HepG2 (cell line): ENCODE results near the gene SNX19. TPM values are rescaled to one million over a fixed set of nuclear protein-coding genes. Genes with fewer than 3 reads are reported as not detected.

ENCODE experiments used
- ATF1 ChIP-seq: IDR thresholded peaks from 2 replicates; pipeline ENCODE4 v1.6.1; 2016; ENCODE audit warnings: mild to moderate bottlenecking, control low read depth
- CENPX ChIP-seq: sonication (generic); formaldehyde crosslinking; IDR thresholded peaks from 2 replicates; pipeline ENCODE4 v1.9.0; 2021; ENCODE audit warnings: mild to moderate bottlenecking, missing genetic modification reagents, moderate library complexity
- CREB1 ChIP-seq, 2 experiments: fragments of 450-650 bp in 1 of 2; IDR thresholded peaks; 2 replicates each; pipeline ENCODE4 v1.6.1; 2016 to 2017; ENCODE audit warnings: control low read depth in 1 of 2, mild to moderate bottlenecking in 1 of 2, missing compliant biosample characterization in 1 of 2, missing genetic modification characterization in 1 of 2
- DNMT1 ChIP-seq: sonication (generic); formaldehyde crosslinking; IDR thresholded peaks from 2 replicates; pipeline ENCODE4 v1.5.1; 2020; ENCODE audit warnings: mild to moderate bottlenecking, missing genetic modification reagents
- FOXM1 ChIP-seq: sonication (generic); formaldehyde crosslinking; IDR thresholded peaks from 2 replicates; pipeline ENCODE4 v1.5.0; 2020; ENCODE audit warnings: missing genetic modification reagents
- FOXP1 ChIP-seq, 2 experiments: fragments of 450-650 bp in 1 of 2; IDR thresholded peaks; 2 replicates each; pipeline ENCODE4 v1.6.1; 2017 to 2018; ENCODE audit warnings: antibody characterized with exemption in 1 of 2
- GZF1 ChIP-seq: sonication (generic); formaldehyde crosslinking; IDR thresholded peaks from 2 replicates; pipeline ENCODE4 v1.5.1; 2020; ENCODE audit warnings: mild to moderate bottlenecking, missing genetic modification reagents
- HMG20A ChIP-seq: IDR thresholded peaks from 2 replicates; pipeline ENCODE4 v1.6.1; 2016; ENCODE audit warnings: borderline replicate concordance
- KLF12 ChIP-seq: sonication (generic); formaldehyde crosslinking; IDR thresholded peaks from 2 replicates; pipeline ENCODE4 v1.4.0; 2020; ENCODE audit warnings: missing genetic modification reagents, borderline replicate concordance
- NR2F2 ChIP-seq: IDR thresholded peaks from 2 replicates; pipeline ENCODE4 v1.6.1; 2012; ENCODE audit warnings: low read depth, inconsistent platforms, borderline replicate concordance
- RAD51 ChIP-seq: fragments of 450-650 bp; IDR thresholded peaks from 2 replicates; pipeline ENCODE4 v1.6.1; 2016; ENCODE audit warnings: borderline replicate concordance
- RBM22 ChIP-seq: fragments of 200-400 bp; formaldehyde crosslinking; optimal IDR thresholded peaks from 2 replicates; pipeline ENCODE3; 2017; ENCODE audit warnings: mild to moderate bottlenecking, low read length, moderate library complexity
- SALL1 ChIP-seq: sonication (generic); formaldehyde crosslinking; IDR thresholded peaks from 2 replicates; pipeline ENCODE4 v1.8.0; 2022; ENCODE audit warnings: mild to moderate bottlenecking, missing genetic modification reagents
- SMAD3 ChIP-seq: sonication (generic); formaldehyde crosslinking; IDR thresholded peaks from 2 replicates; pipeline ENCODE4 v1.4.0; 2020; ENCODE audit warnings: missing genetic modification reagents
- TOE1 ChIP-seq: sonication (generic); formaldehyde crosslinking; IDR thresholded peaks from 2 replicates; pipeline ENCODE4 v1.4.0; 2020; ENCODE audit warnings: mild to moderate bottlenecking, missing genetic modification reagents
- ZBTB1 ChIP-seq: sonication (generic); formaldehyde crosslinking; IDR thresholded peaks from 2 replicates; pipeline ENCODE4 v1.4.0; 2020; ENCODE audit warnings: missing genetic modification reagents, borderline replicate concordance
- ZBTB7A ChIP-seq: sonication (generic); formaldehyde crosslinking; IDR thresholded peaks from 2 replicates; pipeline ENCODE4 v1.8.0; 2022; ENCODE audit warnings: mild to moderate bottlenecking, missing genetic modification reagents
- ZBTB8A ChIP-seq: sonication (generic); formaldehyde crosslinking; IDR thresholded peaks from 2 replicates; pipeline ENCODE4 v1.4.0; 2020; ENCODE audit warnings: mild to moderate bottlenecking, low read depth, missing genetic modification reagents, borderline replicate concordance
- ZNF180 ChIP-seq: sonication (generic); formaldehyde crosslinking; IDR thresholded peaks from 2 replicates; pipeline ENCODE4 v1.4.0; 2020; ENCODE audit warnings: low read depth, missing genetic modification reagents, borderline replicate concordance
- ZNF235 ChIP-seq: sonication (generic); formaldehyde crosslinking; IDR thresholded peaks from 2 replicates; pipeline ENCODE4 v1.8.1; 2023; ENCODE audit warnings: mild to moderate bottlenecking, missing genetic modification reagents, borderline replicate concordance
- ZNF253 ChIP-seq: sonication (generic); formaldehyde crosslinking; IDR thresholded peaks from 2 replicates; pipeline ENCODE4 v1.8.0; 2022; ENCODE audit warnings: mild to moderate bottlenecking, missing genetic modification reagents, borderline replicate concordance
- ZNF280B ChIP-seq: sonication (generic); formaldehyde crosslinking; IDR thresholded peaks from 2 replicates; pipeline ENCODE4 v1.5.0; 2020; ENCODE audit warnings: missing genetic modification reagents, mild to moderate bottlenecking, borderline replicate concordance
- ZNF343 ChIP-seq: sonication (generic); formaldehyde crosslinking; IDR thresholded peaks from 2 replicates; pipeline ENCODE4 v1.4.0; 2020; ENCODE audit warnings: mild to moderate bottlenecking, missing genetic modification reagents
- ZNF383 ChIP-seq: sonication (generic); formaldehyde crosslinking; IDR thresholded peaks from 2 replicates; pipeline ENCODE4 v1.4.0; 2020; ENCODE audit warnings: missing genetic modification reagents, mild to moderate bottlenecking, borderline replicate concordance
- ZNF432 ChIP-seq: sonication (generic); formaldehyde crosslinking; IDR thresholded peaks from 2 replicates; pipeline ENCODE4 v1.5.0; 2020; ENCODE audit warnings: missing genetic modification reagents, mild to moderate bottlenecking, borderline replicate concordance
- ZNF496 ChIP-seq: sonication (generic); formaldehyde crosslinking; IDR thresholded peaks from 2 replicates; pipeline ENCODE4 v1.8.1; 2023; ENCODE audit warnings: mild to moderate bottlenecking, moderate library complexity, missing genetic modification reagents; ENCODE audit not compliant: insufficient replicate concordance
- ZNF543 ChIP-seq: sonication (generic); formaldehyde crosslinking; IDR thresholded peaks from 2 replicates; pipeline ENCODE4 v1.4.0; 2020; ENCODE audit warnings: mild to moderate bottlenecking, missing genetic modification reagents
- ZNF75D ChIP-seq: sonication (generic); formaldehyde crosslinking; IDR thresholded peaks from 2 replicates; pipeline ENCODE4 v1.8.1; 2023; ENCODE audit warnings: missing genetic modification reagents, mild to moderate bottlenecking, borderline replicate concordance
- polyA plus RNA-seq, 8 experiments: library from polyadenylated mRNA; depleted of rRNA in 3 of 8; stranded (reverse) in 7 of 8; unstranded in 1 of 8; fragments of >200 nt; fragmentation: Illumina TruSeq in 4 of 8; extraction: Trizol in 4 of 8; gene quantifications; 2 replicates each; pipeline versions ENCODE4 v1.2.1 to v1.2.3, GENCODE V29; 2011 to 2016; ENCODE audit warnings: low read depth in 4 of 8, missing spikeins in 1 of 8, mixed read lengths in 1 of 8; ENCODE audit not compliant: insufficient read depth in 1 of 8
- total RNA-seq, 5 experiments: library from RNA; depleted of rRNA; stranded (reverse); fragments of >200 nt; fragmentation: Illumina TruSeq; extraction: Trizol; gene quantifications; 2 replicates each; pipeline ENCODE4 v1.2.3, GENCODE V29; 2016; ENCODE audit warnings: low read depth in 1 of 5
- TF ChIP-seq, protein P1 (sequence below): sonication (generic); formaldehyde crosslinking; IDR thresholded peaks from 2 replicates; pipeline ENCODE4 v1.8.1; 2023; ENCODE audit warnings: mild to moderate bottlenecking, missing genetic modification reagents
- TF ChIP-seq, protein P2 (sequence below): sonication (generic); formaldehyde crosslinking; IDR thresholded peaks from 2 replicates; pipeline ENCODE4 v1.4.0; 2020; ENCODE audit warnings: mild to moderate bottlenecking, missing genetic modification reagents

The SNX19 gene
- total and polyA plus RNA-seq, 2 of the 13 experiments (the other 11 are each of a cell fraction or from before 2014, with no cell fraction given) = 0.13 to 0.27 TPM

- no peak for TF ChIP-seq ZNF280B (CRISPR knock-in tag)
- TF ChIP-seq ZBTB8A (CRISPR knock-in tag) = no peak
- no peak for TF ChIP-seq ATF1 (CRISPR knock-in tag)
- TF ChIP-seq HMG20A (CRISPR knock-in tag) = no peak
- no peak for TF ChIP-seq TOE1 (CRISPR knock-in tag)
- TF ChIP-seq FOXM1 (CRISPR knock-in tag) = no peak
- TF ChIP-seq ZNF343 (CRISPR knock-in tag) = no peak
- TF ChIP-seq GZF1 = peak; percentile 70; the same call in 1 of the 2 replicates
- TF ChIP-seq ZNF543 (CRISPR knock-in tag) = no peak
- no peak for TF ChIP-seq ZNF383 (CRISPR knock-in tag)
- TF ChIP-seq ZNF180 (CRISPR knock-in tag) = no peak
- no peak for TF ChIP-seq RBM22
- TF ChIP-seq ZNF432 = no peak
- TF ChIP-seq SMAD3 = no peak; the same call in 1 of the 2 replicates
- TF ChIP-seq, protein P1, sequence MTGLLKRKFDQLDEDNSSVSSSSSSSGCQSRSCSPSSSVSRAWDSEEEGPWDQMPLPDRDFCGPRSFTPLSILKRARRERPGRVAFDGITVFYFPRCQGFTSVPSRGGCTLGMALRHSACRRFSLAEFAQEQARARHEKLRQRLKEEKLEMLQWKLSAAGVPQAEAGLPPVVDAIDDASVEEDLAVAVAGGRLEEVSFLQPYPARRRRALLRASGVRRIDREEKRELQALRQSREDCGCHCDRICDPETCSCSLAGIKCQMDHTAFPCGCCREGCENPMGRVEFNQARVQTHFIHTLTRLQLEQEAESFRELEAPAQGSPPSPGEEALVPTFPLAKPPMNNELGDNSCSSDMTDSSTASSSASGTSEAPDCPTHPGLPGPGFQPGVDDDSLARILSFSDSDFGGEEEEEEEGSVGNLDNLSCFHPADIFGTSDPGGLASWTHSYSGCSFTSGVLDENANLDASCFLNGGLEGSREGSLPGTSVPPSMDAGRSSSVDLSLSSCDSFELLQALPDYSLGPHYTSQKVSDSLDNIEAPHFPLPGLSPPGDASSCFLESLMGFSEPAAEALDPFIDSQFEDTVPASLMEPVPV = no peak
- no peak for TF ChIP-seq FOXP1 (IDR thresholded peaks at IDR 0.05)
- TF ChIP-seq FOXP1 (CRISPR knock-in tag; IDR thresholded peaks at IDR 0.05) = no peak
- TF ChIP-seq ZNF235 (CRISPR knock-in tag) = no peak
- TF ChIP-seq ZNF496 (CRISPR knock-in tag) = no peak
- no peak for TF ChIP-seq ZNF253 (CRISPR knock-in tag)
- TF ChIP-seq RAD51 = no peak
- TF ChIP-seq CREB1 (IDR thresholded peaks at IDR 0.05) = no peak
- TF ChIP-seq CREB1 (CRISPR knock-in tag; IDR thresholded peaks at IDR 0.05) = no peak; the same call in 1 of the 2 replicates
- no peak for TF ChIP-seq ZNF75D (CRISPR knock-in tag)
- TF ChIP-seq, protein P2, sequence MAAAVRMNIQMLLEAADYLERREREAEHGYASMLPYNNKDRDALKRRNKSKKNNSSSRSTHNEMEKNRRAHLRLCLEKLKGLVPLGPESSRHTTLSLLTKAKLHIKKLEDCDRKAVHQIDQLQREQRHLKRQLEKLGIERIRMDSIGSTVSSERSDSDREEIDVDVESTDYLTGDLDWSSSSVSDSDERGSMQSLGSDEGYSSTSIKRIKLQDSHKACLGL (CRISPR knock-in tag) = no peak
- TF ChIP-seq ZBTB1 = no peak
- no peak for TF ChIP-seq CENPX (CRISPR knock-in tag)
- 0 out of 2 replicates have a peak, but pooled peaks have one; percentile 27 for TF ChIP-seq ZBTB7A
- peak; percentile 24; the same call in 1 of the 2 replicates for TF ChIP-seq NR2F2
- TF ChIP-seq SALL1 (CRISPR knock-in tag) = peak; percentile 89
- no peak for TF ChIP-seq KLF12 (CRISPR knock-in tag)
- no peak for TF ChIP-seq DNMT1 (CRISPR knock-in tag)
Observed at GRCh38 chr11:130865774-130866114, 50.5 kb downstream of the SNX19 start (continued).
